GM23248 (cell line): ENCODE data around the gene UBASH3B. TPM values are rescaled to one million over a fixed set of nuclear protein-coding genes. Genes with fewer than 3 reads are reported as not detected.

ENCODE experiments used
- DNase-seq: peaks from one replicate; pipeline ENCODE4 v3.0.0-alpha.2; 2015
- H2AFZ ChIP-seq: fragments of 200-600 bp; sonication (generic); 2 replicates; pipeline ENCODE4 v1.6.1; 2016; ENCODE audit warnings: antibody characterized with exemption
- H3F3A ChIP-seq: fragments of 200-600 bp; sonication (generic); 2 replicates; pipeline ENCODE4 v1.6.1; 2016; ENCODE audit warnings: mild to moderate bottlenecking, antibody characterized with exemption, mixed run types; ENCODE audit not compliant: insufficient read depth
- H3K27ac ChIP-seq: fragments of 200-600 bp; sonication (generic); 2 replicates; pipeline ENCODE4 v1.5.1; 2016; ENCODE audit warnings: mild to moderate bottlenecking
- H3K27me3 ChIP-seq: fragments of 200-600 bp; sonication (generic); replicated peaks from 2 replicates; pipeline ENCODE4 v1.6.1; 2016; ENCODE audit warnings: mild to moderate bottlenecking; ENCODE audit not compliant: insufficient read depth
- H3K36me3 ChIP-seq: fragments of 200-600 bp; sonication (generic); 2 replicates; pipeline ENCODE4 v1.6.1; 2016; ENCODE audit warnings: low read depth, mild to moderate bottlenecking
- H3K4me1 ChIP-seq: fragments of 200-600 bp; sonication (generic); 2 replicates; pipeline ENCODE4 v1.6.1; 2016; ENCODE audit warnings: mild to moderate bottlenecking; ENCODE audit not compliant: insufficient read depth
- H3K4me2 ChIP-seq: fragments of 200-600 bp; sonication (generic); one replicate; pipeline ENCODE4 v1.6.1; 2016; ENCODE audit warnings: mild to moderate bottlenecking; ENCODE audit not compliant: unreplicated experiment
- H3K4me3 ChIP-seq: fragments of 200-600 bp; sonication (generic); 2 replicates; pipeline ENCODE4 v1.5.1; 2016; ENCODE audit warnings: mild to moderate bottlenecking
- H3K79me2 ChIP-seq: fragments of 200-600 bp; sonication (generic); 2 replicates; pipeline ENCODE4 v1.6.1; 2016; ENCODE audit warnings: mild to moderate bottlenecking; ENCODE audit not compliant: insufficient read depth
- H3K9ac ChIP-seq: fragments of 200-600 bp; sonication (generic); 2 replicates; pipeline ENCODE4 v1.6.1; 2016; ENCODE audit warnings: mild to moderate bottlenecking
- H3K9me2 ChIP-seq: fragments of 200-600 bp; sonication (generic); 2 replicates; pipeline ENCODE4 v1.6.1; 2016; ENCODE audit warnings: mixed run types, mild to moderate bottlenecking, moderate library complexity; ENCODE audit not compliant: insufficient read depth
- H3K9me3 ChIP-seq: fragments of 200-600 bp; sonication (generic); one replicate; pipeline ENCODE4 v1.6.1; 2017; ENCODE audit warnings: low read depth
- H4K20me1 ChIP-seq: fragments of 200-600 bp; sonication (generic); 2 replicates; pipeline ENCODE4 v1.6.0; 2016; ENCODE audit not compliant: insufficient read depth
- EZH2 ChIP-seq: fragments of 200-600 bp; sonication (generic); IDR thresholded peaks from 2 replicates; pipeline ENCODE4 v1.6.1; 2018; ENCODE audit warnings: antibody characterized with exemption, mild to moderate bottlenecking; ENCODE audit not compliant: insufficient read depth, poor library complexity, severe bottlenecking
- EZH2phosphoT487 ChIP-seq: fragments of 200-600 bp; sonication (generic); IDR thresholded peaks from 2 replicates; pipeline ENCODE4 v1.6.1; 2018; ENCODE audit warnings: antibody characterized with exemption, moderate library complexity, mild to moderate bottlenecking, low read depth; ENCODE audit not compliant: insufficient read depth
- WGBS, 2 experiments: methylation state at CpG; one replicate each; pipeline ENCODE4 v1.1.6; 2015 to 2017; ENCODE audit warnings: low lambda C conversion rate in 2 of 2, low coverage in 1 of 2; ENCODE audit errors: missing lambda C conversion rate in 2 of 2; 5-methylcytosine and 5-hydroxymethylcytosine counted together
- in situ Hi-C: fragments of 300-500 bp; cut with MboI; formaldehyde crosslinking; loops from 2 replicates; pipeline ENCODE4 v1.15.0; 2020
- polyA plus RNA-seq: library from polyadenylated mRNA; unstranded; fragments of >200 nt; fragmentation: Nextera tagmentation; extraction: Ambion mirVana; gene quantifications from 2 replicates; pipeline ENCODE4 v1.2.1, GENCODE V29; 2016
- total RNA-seq: library from RNA; depleted of rRNA; stranded (reverse); fragments of >200 nt; shearing (Covaris generic); gene quantifications from 2 replicates; pipeline ENCODE4 v1.2.3, GENCODE V29; 2014

UBASH3B gene
- total and polyA plus RNA-seq, 2 experiments from 2014 or later, result 15.5 to 19.7 TPM

GRCh38 chr11:122779047-122779629 is 123.6 kb downstream of the UBASH3B start:
- Histone ChIP-seq H3F3A (peaks cover 20% of the 10 kb centered on the region), H3K4me3 (no peak overlapping the region), H3K9ac (no peak overlapping the region), H3K27me3 (no peaks in the 10 kb centered on the region), H3K27ac (no peak overlapping the region), H3K79me2 (peaks cover 7% of the 10 kb centered on the region; the same call in 1 of the 2 replicates), H3K9me2 (no peaks in the 10 kb centered on the region), H3K4me1 (peaks cover 15% of the 10 kb centered on the region), H3K4me2 (no peak overlapping the region), H3K36me3 (no peaks in the 10 kb centered on the region), H2AFZ (no peak overlapping the region), H4K20me1 (no peaks in the 10 kb centered on the region), H3K9me3 (no peaks in the 10 kb centered on the region)
- no peak for TF ChIP-seq EZH2phosphoT487
- no peak for DNase-seq
- WGBS, 2 experiments, result 95 to 97% methylated on average over 12 of the region's 12 CpGs
- in situ Hi-C loops, result no loop called here

- Histone ChIP-seq H3K9me2 (no peaks in the 10 kb centered on the region), H4K20me1 (no peaks in the 10 kb centered on the region), H3K79me2 (no peaks in the 10 kb centered on the region), H3K27ac (no peak overlapping the region), H3K4me1 (peaks cover 27% of the 10 kb centered on the region), H3K36me3 (no peaks in the 10 kb centered on the region), H2AFZ (no peak overlapping the region), H3K9me3 (no peaks in the 10 kb centered on the region), H3K4me3 (no peak overlapping the region), H3K9ac (no peak overlapping the region), H3K4me2 (no peak overlapping the region), H3F3A (peaks cover 31% of the 10 kb centered on the region), H3K27me3 (no peaks in the 10 kb centered on the region)
- no peak for DNase-seq
- TF ChIP-seq EZH2phosphoT487 (no peak), EZH2 (no peak)
- in situ Hi-C loops, result loop anchor here (5.0 kb wide), 1 partner anchor 148 kb away; no protein-coding TSS in a partner anchor
- WGBS, 2 experiments, result 98% methylated on average over 10 of the region's 10 CpGs
Observed at GRCh38 chr11:122780296-122780949, 124.9 kb downstream of the UBASH3B start.

GRCh38 chr11:122781378-122782195 is 126.1 kb downstream of the UBASH3B start:
- no peak overlapping the region for H2AFZ ChIP-seq
- TF ChIP-seq EZH2, result no peak
- no peak for TF ChIP-seq EZH2phosphoT487
- no peaks in the 10 kb centered on the region for H3K79me2 ChIP-seq
- H3K27ac ChIP-seq, result 0 out of 2 replicates have a peak overlapping the region, but pooled peaks have one; percentile 5
- H3F3A ChIP-seq, result peaks cover 34% of the 10 kb centered on the region
- DNase-seq, result peak; percentile 97
- in situ Hi-C loops, result loop anchor here (5.0 kb wide), 1 partner anchor 149 kb away; no protein-coding TSS in a partner anchor
- H3K4me2 ChIP-seq, result no peak overlapping the region
- H3K36me3 ChIP-seq, result no peaks in the 10 kb centered on the region
- no peaks in the 10 kb centered on the region for H3K9me3 ChIP-seq
- no peaks in the 10 kb centered on the region for H3K27me3 ChIP-seq
- H4K20me1 ChIP-seq, result no peaks in the 10 kb centered on the region
- no peak overlapping the region for H3K4me3 ChIP-seq
- peaks cover 27% of the 10 kb centered on the region for H3K4me1 ChIP-seq
- H3K9me2 ChIP-seq, result no peaks in the 10 kb centered on the region
- WGBS, 2 experiments, result 12 to 14% methylated on average over 12 of the region's 12 CpGs
- no peak overlapping the region for H3K9ac ChIP-seq

GRCh38 chr11:122782222-122782621 is 126.7 kb downstream of the UBASH3B start:
- TF ChIP-seq EZH2, result no peak
- no peak for TF ChIP-seq EZH2phosphoT487
- Histone ChIP-seq H3K27me3 (no peaks in the 10 kb centered on the region), H3K27ac (no peak overlapping the region), H3F3A (peaks cover 34% of the 10 kb centered on the region), H4K20me1 (no peaks in the 10 kb centered on the region), H2AFZ (no peak overlapping the region), H3K79me2 (no peaks in the 10 kb centered on the region), H3K9ac (no peak overlapping the region), H3K4me2 (no peak overlapping the region), H3K9me2 (no peaks in the 10 kb centered on the region), H3K36me3 (no peaks in the 10 kb centered on the region), H3K4me1 (peaks cover 27% of the 10 kb centered on the region), H3K9me3 (no peaks in the 10 kb centered on the region), H3K4me3 (no peak overlapping the region)
- DNase-seq, result no peak
- in situ Hi-C loops, result loop anchor here (5.0 kb wide), 1 partner anchor 150 kb away; no protein-coding TSS in a partner anchor
- 94 to 97% methylated on average over 2 of the region's 2 CpGs for WGBS, 2 experiments
